ENCODE data around the gene APLP1. TPM values are rescaled to one million over a fixed set of nuclear protein-coding genes. Genes with fewer than 3 reads are reported as not detected.

Gene APLP1
- total and polyA plus RNA-seq, 2 of the 4 experiments (the other 2 are of a cell fraction): 4.7 to 41.0 TPM

Small RNA genes within 50 kb of the gene (microRNA-seq; reads per million reads assigned to microRNA genes)
- not detected for gene RN7SL402P (ENCODE audit: insufficient read depth, insufficient read length)

Small RNA genes within 50 kb of the gene (small RNA-seq; reads per million reads assigned to genes)
- gene RN7SL402P: 0 reads per million in 5 experiments

Other genes starting within 250 kb of the APLP1 start
- gene RBM42, start 239.5 kb upstream of the APLP1 start, total RNA-seq (2012; rRNA removed): 19.0 and 20.6 TPM in 2 replicates
- gene RBM42, start 239.5 kb upstream of the APLP1 start, polyA plus RNA-seq (2012; rRNA removed): 41.5 and 53.9 TPM in 2 replicates
- gene ETV2, start 226.8 kb upstream of the APLP1 start, total RNA-seq (2012; rRNA removed): 0.28 TPM in 1 of 2 replicates, not detected in the other
- 1.2 and 1.4 TPM in 2 replicates for gene ETV2, start 226.8 kb upstream of the APLP1 start, polyA plus RNA-seq (2012; rRNA removed)
- gene COX6B1, start 220.3 kb upstream of the APLP1 start, total RNA-seq (2012; rRNA removed): 913 and 983 TPM in 2 replicates
- 824 and 914 TPM in 2 replicates for gene COX6B1, start 220.3 kb upstream of the APLP1 start, polyA plus RNA-seq (2012; rRNA removed)
- not detected in 2 replicates for gene UPK1A, start 202.1 kb upstream of the APLP1 start, total RNA-seq (2012; rRNA removed)
- 0.20 and 0.21 TPM in 2 replicates for gene UPK1A, start 202.1 kb upstream of the APLP1 start, polyA plus RNA-seq (2012; rRNA removed)
- not detected in 2 replicates for gene ZBTB32, start 164.0 kb upstream of the APLP1 start, total RNA-seq (2012; rRNA removed)
- gene ZBTB32, start 164.0 kb upstream of the APLP1 start, polyA plus RNA-seq (2012; rRNA removed): not detected in 2 replicates
- 1.9 and 3.0 TPM in 2 replicates for gene KMT2B, start 150.6 kb upstream of the APLP1 start, total RNA-seq (2012; rRNA removed)
- gene KMT2B, start 150.6 kb upstream of the APLP1 start, polyA plus RNA-seq (2012; rRNA removed): 27.5 and 30.7 TPM in 2 replicates
- gene IGFLR1, start 126.1 kb upstream of the APLP1 start, total RNA-seq (2012; rRNA removed): 0.72 and 2.8 TPM in 2 replicates
- gene IGFLR1, start 126.1 kb upstream of the APLP1 start, polyA plus RNA-seq (2012; rRNA removed): 2.7 and 3.8 TPM in 2 replicates
- 6.1 and 8.1 TPM in 2 replicates for gene U2AF1L4, start 123.2 kb upstream of the APLP1 start, total RNA-seq (2012; rRNA removed)
- 15.0 and 15.6 TPM in 2 replicates for gene U2AF1L4, start 123.2 kb upstream of the APLP1 start, polyA plus RNA-seq (2012; rRNA removed)
- gene PSENEN, start 122.9 kb upstream of the APLP1 start, total RNA-seq (2012; rRNA removed): 8.6 and 9.0 TPM in 2 replicates
- gene PSENEN, start 122.9 kb upstream of the APLP1 start, polyA plus RNA-seq (2012; rRNA removed): 47.0 and 59.1 TPM in 2 replicates
- gene LIN37, start 120.0 kb upstream of the APLP1 start, total RNA-seq (2012; rRNA removed): 12.7 and 12.8 TPM in 2 replicates
- 17.2 and 23.1 TPM in 2 replicates for gene LIN37, start 120.0 kb upstream of the APLP1 start, polyA plus RNA-seq (2012; rRNA removed)
- 5.7 and 6.9 TPM in 2 replicates for gene HSPB6, start 111.5 kb upstream of the APLP1 start, total RNA-seq (2012; rRNA removed)
- 188 and 206 TPM in 2 replicates for gene HSPB6, start 111.5 kb upstream of the APLP1 start, polyA plus RNA-seq (2012; rRNA removed)
- gene PROSER3, start 110.4 kb upstream of the APLP1 start, total RNA-seq (2012; rRNA removed): 3.3 and 5.4 TPM in 2 replicates
- 17.9 and 21.8 TPM in 2 replicates for gene PROSER3, start 110.4 kb upstream of the APLP1 start, polyA plus RNA-seq (2012; rRNA removed)
- gene ARHGAP33, start 93.0 kb upstream of the APLP1 start, total RNA-seq (2012; rRNA removed): 0.28 and 0.72 TPM in 2 replicates
- 11.9 and 16.3 TPM in 2 replicates for gene ARHGAP33, start 93.0 kb upstream of the APLP1 start, polyA plus RNA-seq (2012; rRNA removed)
- gene PRODH2, start 55.7 kb upstream of the APLP1 start, total RNA-seq (2012; rRNA removed): not detected in 2 replicates
- not detected in 2 replicates for gene PRODH2, start 55.7 kb upstream of the APLP1 start, polyA plus RNA-seq (2012; rRNA removed)
- gene NPHS1, start 16.1 kb upstream of the APLP1 start, total RNA-seq (2012; rRNA removed): not detected in 2 replicates
- gene NPHS1, start 16.1 kb upstream of the APLP1 start, polyA plus RNA-seq (2012; rRNA removed): not detected in 2 replicates
- gene KIRREL2, start 11.7 kb upstream of the APLP1 start, total RNA-seq (2012; rRNA removed): not detected in 2 replicates
- gene KIRREL2, start 11.7 kb upstream of the APLP1 start, polyA plus RNA-seq (2012; rRNA removed): 0.04 TPM in 1 of 2 replicates, not detected in the other
- gene NFKBID, start 32.0 kb downstream of the APLP1 start, total RNA-seq (2012; rRNA removed): 1.1 and 1.4 TPM in 2 replicates
- 12.3 and 13.3 TPM in 2 replicates for gene NFKBID, start 32.0 kb downstream of the APLP1 start, polyA plus RNA-seq (2012; rRNA removed)
- gene HCST, start 34.0 kb downstream of the APLP1 start, total RNA-seq (2012; rRNA removed): not detected in 2 replicates
- 0.93 and 1.5 TPM in 2 replicates for gene HCST, start 34.0 kb downstream of the APLP1 start, polyA plus RNA-seq (2012; rRNA removed)
- gene TYROBP, start 39.7 kb downstream of the APLP1 start, total RNA-seq (2012; rRNA removed): not detected in 2 replicates
- not detected in 2 replicates for gene TYROBP, start 39.7 kb downstream of the APLP1 start, polyA plus RNA-seq (2012; rRNA removed)
- gene LRFN3, start 67.8 kb downstream of the APLP1 start, total RNA-seq (2012; rRNA removed): 0.36 and 0.56 TPM in 2 replicates
- 4.8 TPM in 2 replicates for gene LRFN3, start 67.8 kb downstream of the APLP1 start, polyA plus RNA-seq (2012; rRNA removed)
- gene SDHAF1, start 126.6 kb downstream of the APLP1 start, total RNA-seq (2012; rRNA removed): 4.8 and 5.0 TPM in 2 replicates
- 9.9 and 13.2 TPM in 2 replicates for gene SDHAF1, start 126.6 kb downstream of the APLP1 start, polyA plus RNA-seq (2012; rRNA removed)
- not detected in 2 replicates for gene SYNE4, start 140.2 kb downstream of the APLP1 start, total RNA-seq (2012; rRNA removed)
- gene SYNE4, start 140.2 kb downstream of the APLP1 start, polyA plus RNA-seq (2012; rRNA removed): 0.27 and 0.34 TPM in 2 replicates
- 10.3 and 12.9 TPM in 2 replicates for gene ALKBH6, start 145.6 kb downstream of the APLP1 start, total RNA-seq (2012; rRNA removed)
- gene ALKBH6, start 145.6 kb downstream of the APLP1 start, polyA plus RNA-seq (2012; rRNA removed): 38.7 and 42.7 TPM in 2 replicates
- gene CLIP3, start 164.3 kb downstream of the APLP1 start, total RNA-seq (2012; rRNA removed): 5.0 and 5.4 TPM in 2 replicates
- 24.4 and 28.7 TPM in 2 replicates for gene CLIP3, start 164.3 kb downstream of the APLP1 start, polyA plus RNA-seq (2012; rRNA removed)
- 1.8 and 2.2 TPM in 2 replicates for gene THAP8, start 185.7 kb downstream of the APLP1 start, total RNA-seq (2012; rRNA removed)
- 5.9 and 7.2 TPM in 2 replicates for gene THAP8, start 185.7 kb downstream of the APLP1 start, polyA plus RNA-seq (2012; rRNA removed)
- gene WDR62, start 186.3 kb downstream of the APLP1 start, total RNA-seq (2012; rRNA removed): 4.5 and 5.0 TPM in 2 replicates
- 7.0 and 8.2 TPM in 2 replicates for gene WDR62, start 186.3 kb downstream of the APLP1 start, polyA plus RNA-seq (2012; rRNA removed)
- not detected in 2 replicates for gene OVOL3, start 242.6 kb downstream of the APLP1 start, total RNA-seq (2012; rRNA removed)
- not detected in 2 replicates for gene OVOL3, start 242.6 kb downstream of the APLP1 start, polyA plus RNA-seq (2012; rRNA removed)
- gene POLR2I, start 246.3 kb downstream of the APLP1 start, total RNA-seq (2012; rRNA removed): 35.8 and 48.3 TPM in 2 replicates
- gene POLR2I, start 246.3 kb downstream of the APLP1 start, polyA plus RNA-seq (2012; rRNA removed): 59.7 and 105 TPM in 2 replicates
- gene TBCB, start 246.9 kb downstream of the APLP1 start, total RNA-seq (2012; rRNA removed): 182 and 185 TPM in 2 replicates
- gene TBCB, start 246.9 kb downstream of the APLP1 start, polyA plus RNA-seq (2012; rRNA removed): 269 and 315 TPM in 2 replicates

Measured in IMR-90 (cell line).